GM18502 (cell line): ENCODE data around the gene DCTN4.
"Not testable (repeated sequence)": the region's sequence is repeated elsewhere in the genome, so short reads cannot be mapped to it uniquely, and the experiment has no call there.

Source experiments
- ATAC-seq: cut with Tn5 transposase; IDR thresholded peaks from one replicate; pipeline ENCODE4 v1.9.1; 2021; ENCODE audit warnings: mild to moderate bottlenecking; ENCODE audit not compliant: unreplicated experiment, poor library complexity

DCTN4 gene

DNA sequence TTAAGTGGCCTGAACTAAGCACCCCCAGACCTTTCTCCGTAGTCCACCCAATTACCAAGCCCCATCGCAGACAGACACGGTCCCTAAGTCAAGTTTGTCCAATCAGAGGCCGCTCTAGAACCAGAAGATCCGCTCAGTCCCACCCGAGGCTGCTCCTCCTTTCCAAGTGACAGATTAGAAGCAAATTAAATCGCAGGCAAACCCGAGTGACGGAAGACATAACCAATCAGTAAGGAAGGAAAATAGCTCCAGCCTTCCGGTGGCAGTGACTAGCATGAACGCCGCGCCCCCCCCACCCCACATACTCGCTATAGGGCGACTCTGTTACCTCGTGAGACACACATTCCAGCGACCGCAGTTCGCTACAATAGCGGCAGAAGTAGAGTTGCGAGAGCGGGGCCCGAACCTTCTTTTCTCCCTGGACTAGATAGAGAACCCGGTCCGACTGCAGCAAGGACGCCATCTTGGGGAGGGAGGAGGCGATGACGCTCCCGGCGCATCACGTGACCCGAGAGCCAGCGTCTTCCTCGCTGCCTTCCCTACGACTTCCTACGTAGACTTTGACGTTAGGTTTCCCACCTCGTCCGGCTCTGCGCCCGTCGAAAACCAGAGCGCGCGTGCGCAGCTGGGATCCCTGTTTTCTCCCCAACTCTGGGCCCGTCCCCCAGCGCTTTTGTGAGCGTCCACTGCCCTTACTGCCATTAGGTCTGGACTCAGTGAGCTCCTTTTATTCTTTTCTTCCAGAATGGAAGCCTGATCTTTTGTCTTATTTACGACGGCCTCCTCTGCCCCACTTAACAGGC is at the start of gene DCTN4:
TSS of gene DCTN4 (minus strand) at position 487 of the 803 bp plus-strand sequence. CDS start at position 463, 24 bp downstream.
- ATAC-seq, result peak; percentile 93

DNA sequence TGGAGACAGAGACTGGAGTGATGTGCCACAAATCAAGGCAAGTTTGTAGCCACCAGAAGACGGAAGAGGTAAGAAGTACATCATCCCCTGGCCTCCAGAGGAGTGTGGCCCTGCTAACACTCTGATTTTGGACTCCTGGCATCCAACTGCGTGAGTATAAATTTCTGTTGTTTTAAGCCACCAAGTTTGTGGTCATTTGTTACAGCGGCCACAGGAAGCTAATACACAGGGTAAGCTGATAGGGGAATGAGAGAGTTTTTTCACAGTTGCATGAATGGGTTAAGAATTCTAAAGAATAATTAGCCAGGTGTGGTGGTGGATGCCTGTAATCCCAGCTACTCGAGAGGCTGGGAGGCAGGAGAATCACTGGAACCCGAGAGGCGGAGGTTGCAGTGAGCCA is 45.6 kb upstream of the DCTN4 start:
- no peak for ATAC-seq

DNA sequence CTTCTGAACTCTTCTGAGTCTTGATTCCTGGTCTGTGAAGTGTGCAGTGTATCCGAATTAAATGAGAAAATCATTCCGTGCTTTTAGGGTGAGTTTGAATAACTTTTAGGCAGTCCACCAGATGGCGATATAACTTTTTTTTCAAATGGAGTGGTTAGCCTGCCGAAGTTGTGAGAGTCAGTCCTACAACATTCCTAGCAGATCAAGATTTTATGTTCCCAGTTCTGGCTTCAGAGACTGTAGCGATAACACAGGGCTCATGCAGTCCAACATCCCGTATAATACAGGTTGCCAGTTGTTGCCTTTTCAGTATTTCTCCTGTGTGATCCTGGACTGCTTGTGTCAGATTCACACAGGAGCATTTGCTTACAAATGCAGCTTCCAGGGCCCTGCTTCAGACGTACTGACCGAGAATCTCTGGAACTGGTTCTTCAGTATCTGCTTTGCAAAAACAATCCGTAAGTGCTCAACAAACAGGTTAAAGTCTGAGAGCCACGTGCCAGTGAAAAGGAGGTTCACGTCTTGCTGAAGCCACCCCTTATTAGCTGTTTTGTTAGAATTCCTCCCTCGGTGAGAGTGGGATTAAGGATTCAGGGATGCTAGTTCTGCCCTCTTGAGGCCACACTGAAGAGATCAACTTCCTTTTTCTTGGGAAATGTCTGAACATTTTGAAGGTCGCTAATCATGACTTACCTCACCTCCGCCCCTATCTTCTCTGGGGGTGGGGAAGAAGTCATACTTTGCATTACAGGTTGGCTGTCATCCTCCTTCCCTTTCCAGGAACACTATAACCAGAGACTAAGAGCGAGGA is 42.5 kb upstream of the DCTN4 start:
- ATAC-seq, result no peak

DNA sequence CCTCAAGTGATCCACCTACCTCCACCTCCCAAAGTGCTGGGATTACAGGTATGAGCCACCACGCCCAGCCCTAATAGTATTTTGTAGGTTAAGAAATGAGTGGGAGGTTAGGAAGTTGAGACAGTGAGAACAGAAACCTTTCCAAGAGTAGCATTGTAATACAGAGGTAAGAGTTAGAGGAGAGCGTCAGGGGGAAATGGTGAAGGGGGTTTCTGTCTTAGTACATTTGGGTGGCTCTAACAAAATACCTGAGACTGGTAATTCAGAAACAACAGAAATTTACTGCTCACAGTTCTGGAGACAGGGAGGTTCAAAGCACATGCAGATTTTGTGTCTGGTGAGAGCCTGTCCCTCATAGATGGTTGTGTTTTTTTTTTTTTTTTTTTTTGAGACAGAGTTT is 38.6 kb upstream of the DCTN4 start:
- ATAC-seq, result no peak

DNA sequence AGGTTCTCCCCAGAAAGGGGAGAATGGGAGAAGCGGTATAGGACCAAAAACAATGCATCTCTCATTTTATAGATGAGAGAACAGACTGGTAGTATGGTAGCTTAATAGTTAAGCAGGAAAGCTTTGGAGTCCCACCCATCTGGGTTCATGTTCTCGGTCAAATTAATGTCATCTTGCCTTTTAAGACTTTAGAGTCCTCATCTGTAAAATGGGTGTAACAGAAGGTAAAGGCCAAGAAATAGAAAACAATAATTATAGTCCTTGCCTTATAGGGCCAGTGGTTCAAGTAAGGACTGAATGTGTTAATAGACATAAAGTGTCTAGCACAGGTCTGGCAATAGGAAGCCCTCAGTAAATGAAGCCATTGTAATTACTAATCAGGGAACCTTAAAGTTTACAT is 36.1 kb upstream of the DCTN4 start:
- no peak for ATAC-seq

DNA sequence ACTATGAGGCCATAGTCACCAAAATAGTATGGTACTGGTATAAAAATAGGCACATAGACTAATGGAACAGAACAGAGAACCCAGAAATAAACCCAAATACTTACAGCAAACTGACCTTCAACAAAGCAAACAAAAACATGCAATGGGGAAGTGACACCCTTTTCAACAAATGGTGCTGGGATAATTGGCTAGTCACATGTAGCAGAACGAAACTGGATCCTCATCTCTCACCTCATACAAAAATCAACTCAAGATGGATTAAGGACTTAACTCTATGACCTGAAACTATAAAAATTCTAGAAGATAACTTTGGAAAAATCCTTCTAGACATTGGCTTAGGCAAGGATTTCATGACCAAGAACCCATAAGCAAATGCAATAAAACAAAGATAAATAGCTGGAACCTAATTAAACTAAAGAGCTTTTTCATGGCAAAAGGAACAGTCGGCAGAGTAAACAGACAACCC is 34.6 kb upstream of the DCTN4 start:
- not testable (repeated sequence) for ATAC-seq

DNA sequence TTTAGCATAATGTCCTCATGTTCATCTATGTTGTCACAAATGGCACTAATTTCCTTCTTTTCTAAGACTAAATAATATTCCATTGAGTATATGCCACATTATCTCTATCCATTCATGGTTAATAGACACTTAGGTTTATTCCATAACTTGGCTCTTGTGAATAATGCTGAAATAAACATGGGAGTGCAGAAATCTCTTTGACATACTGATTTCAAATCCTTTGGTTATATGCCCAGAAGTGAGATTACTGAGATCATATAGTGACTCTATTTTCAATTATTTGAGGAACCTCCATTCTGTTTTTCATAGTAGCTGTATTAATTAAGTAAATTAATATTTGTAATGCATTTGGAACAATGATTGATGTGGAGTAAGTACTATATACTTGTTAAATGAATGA is 32.7 kb upstream of the DCTN4 start:
- ATAC-seq, result no peak

DNA sequence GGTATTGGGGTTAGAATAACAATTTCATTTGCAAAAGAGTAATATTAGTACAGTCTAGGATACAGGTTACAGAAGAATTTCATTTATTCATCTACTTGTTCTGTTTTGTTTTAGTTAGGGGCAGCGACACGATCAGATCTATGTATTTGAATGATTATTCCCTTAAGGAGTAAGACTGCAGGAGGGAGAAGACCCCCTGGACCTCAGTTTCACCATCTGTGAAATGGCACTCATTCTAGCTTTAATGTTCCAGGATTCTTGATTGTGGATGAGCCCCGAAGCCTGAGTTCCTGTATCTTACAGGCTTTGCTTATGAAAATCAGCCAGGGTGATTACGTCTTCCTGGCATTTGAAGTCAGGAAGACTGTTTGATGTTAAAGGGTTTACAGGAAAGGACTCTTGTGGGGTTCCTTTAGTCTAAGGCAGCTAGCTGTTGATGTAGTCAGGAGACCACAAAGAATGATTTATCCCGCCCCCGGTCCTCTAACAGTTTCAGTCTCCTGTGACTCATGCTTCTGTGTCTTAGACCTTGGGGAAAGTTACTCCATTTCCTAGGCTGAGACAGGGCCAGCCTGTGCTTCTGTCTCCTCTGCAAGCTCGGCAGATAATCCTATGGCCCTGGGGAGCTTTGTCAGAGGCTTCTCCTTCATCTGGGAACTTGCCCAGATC is 31.3 kb upstream of the DCTN4 start:
- peak; percentile 97 for ATAC-seq

DNA sequence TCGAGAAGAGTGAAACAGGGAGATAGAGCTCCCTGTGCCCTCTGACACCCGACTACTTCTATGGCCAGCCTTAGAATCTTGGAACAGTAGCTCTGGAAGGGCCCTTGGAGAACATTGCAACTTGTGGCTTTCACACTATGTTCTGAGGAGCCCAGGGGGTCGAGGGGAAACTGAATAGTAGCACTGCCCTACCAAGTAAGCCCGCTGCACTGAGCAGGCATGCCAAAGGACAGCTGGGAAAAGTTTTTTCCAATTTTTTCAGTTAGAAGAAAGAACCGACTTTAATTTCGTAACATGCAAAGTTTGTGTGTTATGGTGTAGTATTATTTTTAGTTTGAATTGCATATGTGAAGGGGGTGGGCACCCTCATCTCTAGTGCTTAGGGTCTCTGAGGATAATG is 30.6 kb upstream of the DCTN4 start:
- no peak for ATAC-seq

DNA sequence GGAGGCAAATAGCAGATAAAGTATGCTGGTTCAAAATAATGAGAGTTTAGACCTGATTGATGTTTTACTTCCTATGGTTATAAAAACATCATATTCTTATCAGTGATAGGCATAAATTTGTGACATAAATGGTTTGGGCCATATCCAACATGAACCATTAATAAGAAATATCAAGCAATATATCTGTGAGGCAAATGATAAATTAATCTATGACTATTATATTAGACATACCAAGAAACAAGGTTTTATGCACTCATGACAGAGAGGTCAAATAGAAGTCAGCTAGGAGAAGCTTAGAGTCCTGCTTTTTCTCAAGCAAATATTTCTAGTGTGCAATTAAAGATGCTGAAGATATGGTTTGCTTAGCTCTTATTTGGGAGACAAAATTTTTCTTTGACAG is 30.2 kb upstream of the DCTN4 start:
- ATAC-seq, result no peak

DNA sequence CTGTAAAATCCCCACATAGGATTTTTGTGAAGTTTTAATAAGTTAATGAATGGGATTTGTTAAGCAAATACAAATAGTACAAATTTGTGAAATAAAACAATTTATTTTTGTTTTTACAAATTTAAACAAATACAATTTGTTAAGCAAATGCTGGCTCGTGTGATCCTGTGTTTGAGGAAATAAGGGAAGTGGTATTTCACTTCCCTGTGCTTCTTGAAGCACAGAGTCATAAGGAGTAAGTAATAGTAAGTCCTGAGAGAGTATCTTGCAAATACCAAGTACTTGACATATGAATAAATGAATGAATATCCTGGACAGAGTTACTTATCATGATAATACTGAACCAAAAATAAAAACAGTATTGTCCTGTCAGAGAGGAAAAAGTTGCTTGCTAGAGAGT is 28.8 kb upstream of the DCTN4 start:
- ATAC-seq, result no peak

DNA sequence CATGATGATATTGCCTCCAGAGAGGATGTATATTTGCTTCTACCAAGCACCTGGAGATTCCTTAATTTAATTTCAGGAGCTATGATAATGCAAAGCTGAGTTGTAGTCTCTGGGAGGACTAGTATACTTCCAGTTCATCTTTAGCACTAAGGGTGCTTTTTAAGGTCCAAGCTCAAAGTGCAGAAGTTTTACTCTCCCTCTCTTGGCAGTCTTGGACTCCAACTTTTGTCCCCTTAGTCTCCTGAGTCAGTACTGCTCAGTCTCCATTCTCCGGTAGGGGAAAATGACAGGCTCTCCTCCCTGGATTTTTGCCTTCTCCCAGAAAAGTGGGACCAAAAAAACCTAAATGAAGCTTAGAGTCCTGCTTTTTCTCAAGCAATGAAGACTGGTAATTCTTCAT is 28.1 kb upstream of the DCTN4 start:
- no peak for ATAC-seq

DNA sequence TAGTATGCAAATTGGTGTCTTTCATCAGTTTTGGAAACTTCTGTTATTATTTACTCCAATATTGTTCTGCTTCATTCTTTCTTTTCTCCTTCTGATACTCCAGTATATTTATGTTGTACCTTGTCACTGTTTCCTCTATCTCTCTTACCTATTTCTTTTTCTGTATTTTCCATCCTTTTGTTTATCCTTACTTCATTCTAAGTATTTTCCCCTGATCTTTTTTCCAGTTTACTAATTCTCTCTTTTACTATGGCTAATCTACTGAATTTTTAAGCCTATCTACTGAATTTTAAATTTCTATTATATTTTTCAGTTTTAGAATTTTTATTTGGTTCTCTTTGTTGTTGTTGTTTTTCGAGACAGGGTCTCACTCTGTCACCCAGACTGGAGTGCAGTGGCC is 27.1 kb upstream of the DCTN4 start:
- no peak for ATAC-seq

DNA sequence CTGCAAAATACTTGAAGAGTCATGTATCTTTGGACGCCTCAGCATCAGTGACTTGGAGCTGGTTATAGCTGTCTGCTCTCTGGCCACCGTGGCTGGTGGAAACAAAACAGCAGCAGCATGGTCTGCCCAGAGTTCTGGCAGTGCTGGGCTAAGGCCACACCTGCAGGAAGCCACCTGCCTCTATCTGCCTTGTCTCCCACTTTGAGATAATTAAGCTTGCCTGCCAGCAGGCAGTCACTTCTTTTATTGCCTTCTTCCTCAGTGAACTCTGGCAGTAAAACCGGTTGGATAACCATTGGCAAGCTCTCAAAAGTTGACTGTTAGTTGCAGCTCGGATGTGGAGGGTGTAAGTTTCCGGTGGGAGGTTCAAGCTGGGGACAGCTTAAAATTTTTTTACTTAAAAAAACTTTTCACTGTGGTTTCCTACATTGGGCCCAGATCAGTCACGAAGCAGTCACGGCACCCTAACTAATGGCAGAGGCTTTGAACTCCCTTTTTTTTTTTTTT is 24.7 kb upstream of the DCTN4 start:
- ATAC-seq, result peak; percentile 51

DNA sequence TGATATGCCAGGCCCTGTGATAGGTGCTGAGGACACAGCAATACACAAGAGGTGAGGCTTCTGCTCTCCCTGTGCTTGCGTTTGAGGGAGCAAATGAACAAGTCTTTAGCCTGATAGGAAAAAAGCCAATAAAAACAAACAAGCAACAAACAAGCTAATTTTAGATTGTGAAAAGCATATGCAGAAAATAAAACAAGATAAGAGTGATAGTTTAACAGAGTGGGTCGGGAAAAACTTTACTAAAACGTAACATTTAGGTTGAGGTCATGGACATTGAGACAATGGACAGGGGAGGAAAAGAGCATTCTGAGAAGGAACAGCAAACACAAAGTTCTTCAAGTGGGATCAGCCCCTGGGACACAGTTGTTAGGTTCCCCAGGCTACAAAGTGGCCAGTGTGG is 24.0 kb upstream of the DCTN4 start:
- no peak for ATAC-seq

DNA sequence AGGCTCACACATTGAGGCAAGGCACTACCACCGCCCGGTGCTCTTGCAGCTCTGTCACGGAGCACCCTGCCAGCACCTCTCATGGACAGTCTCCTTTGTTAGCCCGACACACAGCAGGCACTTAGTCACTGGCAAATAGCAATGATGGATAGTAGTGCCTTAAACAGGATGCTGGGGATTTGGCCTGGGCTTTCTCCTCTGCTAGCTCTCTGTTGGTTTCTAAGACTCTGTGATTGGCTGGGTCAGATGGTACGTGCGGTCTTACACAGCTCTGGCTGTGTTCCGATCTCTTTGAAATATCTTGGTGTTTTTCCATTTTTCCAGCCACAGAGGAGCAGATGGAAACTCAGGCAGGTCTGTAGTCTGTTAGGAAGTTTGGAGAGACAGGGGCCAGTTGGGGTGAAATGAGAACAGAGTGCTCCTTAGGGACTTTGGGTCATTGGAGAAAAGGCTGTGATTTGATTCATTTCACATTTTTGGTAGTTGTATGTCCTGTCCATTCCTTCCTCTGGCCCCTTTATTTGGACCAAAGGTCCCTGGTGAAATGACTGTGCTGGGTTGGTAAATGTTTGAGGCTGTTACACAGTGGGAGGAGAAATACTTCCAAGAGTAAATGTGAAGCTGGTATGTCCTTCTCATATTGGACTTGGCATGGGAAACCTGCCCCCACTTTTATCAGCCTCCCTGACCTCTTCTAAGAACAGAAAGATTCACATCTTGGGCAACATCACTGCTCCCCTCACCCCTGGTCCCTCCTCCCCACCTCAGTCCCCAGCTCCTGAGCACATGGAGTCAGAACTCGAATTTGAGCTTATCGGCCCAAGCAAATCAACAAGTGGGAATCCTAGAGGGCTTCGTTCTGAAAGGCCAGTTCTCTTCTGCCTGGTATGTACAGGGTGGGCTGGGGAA is 23.1 kb upstream of the DCTN4 start:
- no peak for ATAC-seq

DNA sequence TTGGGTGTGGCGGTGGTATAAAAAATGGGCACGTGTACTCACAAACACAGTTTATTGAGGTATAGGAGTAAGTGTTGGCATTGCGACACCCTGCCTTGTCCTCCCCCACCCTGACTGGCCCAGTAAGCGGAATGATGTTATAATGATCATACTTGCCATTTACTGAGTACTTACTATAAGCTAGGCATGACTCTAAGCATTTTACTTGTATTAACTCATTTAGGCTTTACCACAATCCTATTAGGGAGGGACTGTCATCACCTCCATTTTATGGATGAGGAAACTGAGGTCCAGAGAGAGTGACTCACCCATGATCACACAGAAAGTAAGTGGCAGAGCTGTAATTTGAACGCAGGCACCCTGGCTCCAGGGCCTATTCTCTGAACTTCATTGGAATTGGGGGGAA is 22.0 kb upstream of the DCTN4 start:
- no peak for ATAC-seq

DNA sequence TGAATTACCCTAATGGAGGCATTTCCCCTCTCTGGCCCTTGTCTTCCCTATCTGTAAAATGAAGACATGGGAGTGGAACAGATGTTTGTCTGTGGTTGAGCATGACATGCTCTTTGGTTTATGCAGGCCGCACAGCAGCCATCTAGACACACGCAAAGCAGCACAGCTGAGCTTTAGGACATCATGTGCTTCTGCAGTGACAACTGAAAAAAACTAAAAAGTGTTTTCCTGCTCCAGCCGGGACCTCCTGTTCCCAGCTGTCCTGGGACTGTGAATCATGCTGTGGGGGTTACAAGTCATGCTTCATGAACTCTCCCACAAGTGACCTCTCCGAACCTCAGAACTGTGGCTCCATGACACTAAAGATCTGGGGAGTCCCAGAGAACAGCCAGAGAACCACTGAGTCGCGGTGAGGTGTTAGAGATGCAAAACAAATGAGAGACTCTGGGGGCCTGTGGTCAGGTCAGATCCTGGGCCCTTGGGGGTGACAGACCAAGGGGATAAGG is 21.4 kb upstream of the DCTN4 start:
- peak; percentile 61 for ATAC-seq

DNA sequence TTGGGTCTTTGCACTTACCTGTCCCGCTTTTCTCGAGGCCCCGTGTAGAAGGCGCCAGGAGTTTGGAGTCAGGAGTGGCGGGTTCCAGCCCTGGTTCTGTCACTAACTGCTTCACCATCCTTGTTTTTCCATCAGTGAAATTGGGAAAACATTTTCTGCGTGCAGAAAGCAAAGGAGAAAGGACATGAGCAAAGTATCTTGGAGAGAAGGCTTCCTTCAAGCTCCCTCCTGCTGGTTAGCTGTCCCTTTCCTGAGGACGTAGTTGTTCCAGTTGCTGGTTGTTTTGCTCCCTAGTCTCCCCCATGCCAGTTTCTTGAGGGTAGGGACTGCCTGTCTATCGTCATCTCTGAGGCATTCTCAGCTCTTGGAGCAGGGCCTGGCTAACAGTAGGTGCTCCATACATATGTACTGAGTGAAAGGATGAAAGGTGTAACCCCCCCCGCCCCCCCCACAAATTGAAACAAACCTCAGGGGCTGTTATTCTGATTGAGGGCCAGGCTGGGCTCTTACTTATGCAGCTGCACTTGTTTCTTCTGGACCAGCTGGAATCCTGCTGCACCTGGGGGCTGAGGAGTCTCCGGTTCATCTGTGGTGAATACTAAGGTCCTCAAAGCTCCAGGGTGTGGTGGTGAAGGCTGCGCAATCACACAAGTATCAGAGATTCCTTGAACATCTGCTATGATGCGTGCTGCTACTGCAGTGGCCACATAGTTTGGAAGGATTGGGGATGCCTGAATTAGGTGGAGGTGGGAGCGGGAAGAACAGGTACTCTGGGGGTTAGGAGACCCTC is 20.8 kb upstream of the DCTN4 start:
- peak; percentile 1 for ATAC-seq
